DOHH2 (cell line): Measurements from ENCODE around the gene SSH2.

Experiments
- H3F3A ChIP-seq: fragments of 200-600 bp; sonication (generic), shearing (Covaris generic); 2 replicates; pipeline ENCODE4 v1.6.0; 2016; ENCODE audit warnings: antibody characterized with exemption, mild to moderate bottlenecking; ENCODE audit not compliant: control insufficient read depth, insufficient read depth
- H3K27ac ChIP-seq: fragments of 200-600 bp; sonication (generic); 2 replicates; pipeline ENCODE4 v1.5.1; 2014; ENCODE audit warnings: low read depth, mild to moderate bottlenecking, low read length, moderate library complexity
- H3K27me3 ChIP-seq: fragments of 200-600 bp; sonication (generic); 2 replicates; pipeline ENCODE4 v1.6.1; 2014; ENCODE audit warnings: mild to moderate bottlenecking, low read length, mixed read lengths; ENCODE audit not compliant: control insufficient read depth
- H3K36me3 ChIP-seq: fragments of 200-600 bp; sonication (generic); 2 replicates; pipeline ENCODE4 v1.6.1; 2014; ENCODE audit warnings: mild to moderate bottlenecking, low read length, moderate library complexity, mixed read lengths; ENCODE audit not compliant: control insufficient read depth
- H3K4me1 ChIP-seq: fragments of 200-600 bp; sonication (generic); 2 replicates; pipeline ENCODE4 v1.6.1; 2014; ENCODE audit warnings: mild to moderate bottlenecking, low read length, mixed read lengths; ENCODE audit not compliant: control insufficient read depth
- H3K4me2 ChIP-seq: fragments of 200-600 bp; sonication (generic); 2 replicates; pipeline ENCODE4 v1.6.0; 2014; ENCODE audit warnings: mild to moderate bottlenecking, low read length, moderate library complexity
- H3K4me3 ChIP-seq: fragments of 200-600 bp; sonication (generic); 2 replicates; pipeline ENCODE4 v1.5.1; 2014; ENCODE audit warnings: mild to moderate bottlenecking, low read length, mixed read lengths
- H3K79me2 ChIP-seq: fragments of 200-600 bp; sonication (generic); 2 replicates; pipeline ENCODE4 v1.6.1; 2014; ENCODE audit warnings: mild to moderate bottlenecking, low read length, mixed read lengths; ENCODE audit not compliant: control insufficient read depth
- H3K9me2 ChIP-seq: fragments of 200-600 bp; sonication (generic); replicated peaks from 2 replicates; pipeline ENCODE4 v1.6.1; 2014; ENCODE audit warnings: mild to moderate bottlenecking, low read length, mixed read lengths; ENCODE audit not compliant: control insufficient read depth
- H3K9me3 ChIP-seq: fragments of 200-600 bp; sonication (generic); 2 replicates; pipeline ENCODE4 v1.6.1; 2014; ENCODE audit warnings: antibody characterized with exemption, low read length, mixed read lengths; ENCODE audit not compliant: control insufficient read depth, insufficient read depth
- H4K20me1 ChIP-seq: fragments of 200-600 bp; sonication (generic); 2 replicates; pipeline ENCODE4 v1.6.0; 2014; ENCODE audit warnings: low read depth, mild to moderate bottlenecking, antibody characterized with exemption, low read length, moderate library complexity; ENCODE audit not compliant: control insufficient read depth, insufficient read depth
- EZH2phosphoT487 ChIP-seq: fragments of 200-600 bp; sonication (generic); IDR thresholded peaks from 2 replicates; pipeline ENCODE4 v1.6.1; 2017; ENCODE audit warnings: borderline replicate concordance, mild to moderate bottlenecking, antibody characterized with exemption, low read length, moderate library complexity, mixed read lengths
- TF ChIP-seq, protein P1 (sequence below): fragments of 200-600 bp; sonication (generic); IDR thresholded peaks from one replicate; pipeline ENCODE4 v1.5.1; 2014; ENCODE audit warnings: antibody characterized with exemption, mild to moderate bottlenecking, low read depth, low read length; ENCODE audit not compliant: poor library complexity, severe bottlenecking

The SSH2 gene

DNA sequence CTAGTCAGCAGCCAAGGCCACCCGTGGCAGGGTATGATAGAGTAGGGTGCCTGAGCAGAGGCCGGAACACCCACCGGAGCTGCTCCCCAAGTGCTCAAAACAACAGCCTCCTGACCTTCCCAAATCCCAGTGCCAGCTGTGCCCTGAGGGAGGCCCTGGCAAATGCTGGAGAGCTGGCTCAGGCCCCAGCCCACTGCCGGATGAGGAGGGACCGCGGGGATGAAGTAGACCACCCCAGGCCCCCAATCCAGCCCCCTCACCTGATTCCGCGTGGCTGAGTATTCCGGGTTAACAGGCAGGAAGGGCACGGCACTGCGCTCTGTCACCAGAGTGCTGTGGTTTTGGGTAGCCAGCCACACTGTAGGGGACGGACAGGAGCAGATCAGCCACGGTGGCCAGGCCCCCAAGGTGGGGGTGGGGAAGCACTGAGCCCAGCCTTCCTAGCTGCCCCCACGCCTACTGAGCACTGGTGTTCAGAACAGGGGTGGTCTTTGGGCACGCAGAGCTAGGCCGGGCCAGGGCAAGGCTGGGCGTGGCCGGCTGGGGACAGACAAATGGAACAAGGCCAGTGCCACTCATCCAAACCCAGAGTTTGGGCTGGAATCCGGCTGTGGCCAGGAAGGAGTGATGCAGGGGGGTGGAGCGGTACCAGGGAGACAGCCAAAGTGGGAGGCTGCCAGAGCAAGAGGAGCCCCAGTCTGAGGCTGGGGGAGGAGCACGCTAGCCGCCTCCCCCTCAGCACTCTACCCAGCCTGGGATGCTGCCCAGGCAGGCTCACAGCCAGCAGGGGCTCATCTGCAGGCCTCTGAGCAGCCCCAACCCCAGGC, 352.4 kb downstream of the SSH2 start:
- no peak overlapping the region for H3K4me3 ChIP-seq
- no peaks in the 10 kb centered on the region for H3K9me3 ChIP-seq
- no peak overlapping the region for H3K27ac ChIP-seq
- H3K36me3 ChIP-seq, result peaks cover 90% of the 10 kb centered on the region
- H3K79me2 ChIP-seq, result peaks cover 1% of the 10 kb centered on the region; the same call in 1 of the 2 replicates
- TF ChIP-seq, protein P1, sequence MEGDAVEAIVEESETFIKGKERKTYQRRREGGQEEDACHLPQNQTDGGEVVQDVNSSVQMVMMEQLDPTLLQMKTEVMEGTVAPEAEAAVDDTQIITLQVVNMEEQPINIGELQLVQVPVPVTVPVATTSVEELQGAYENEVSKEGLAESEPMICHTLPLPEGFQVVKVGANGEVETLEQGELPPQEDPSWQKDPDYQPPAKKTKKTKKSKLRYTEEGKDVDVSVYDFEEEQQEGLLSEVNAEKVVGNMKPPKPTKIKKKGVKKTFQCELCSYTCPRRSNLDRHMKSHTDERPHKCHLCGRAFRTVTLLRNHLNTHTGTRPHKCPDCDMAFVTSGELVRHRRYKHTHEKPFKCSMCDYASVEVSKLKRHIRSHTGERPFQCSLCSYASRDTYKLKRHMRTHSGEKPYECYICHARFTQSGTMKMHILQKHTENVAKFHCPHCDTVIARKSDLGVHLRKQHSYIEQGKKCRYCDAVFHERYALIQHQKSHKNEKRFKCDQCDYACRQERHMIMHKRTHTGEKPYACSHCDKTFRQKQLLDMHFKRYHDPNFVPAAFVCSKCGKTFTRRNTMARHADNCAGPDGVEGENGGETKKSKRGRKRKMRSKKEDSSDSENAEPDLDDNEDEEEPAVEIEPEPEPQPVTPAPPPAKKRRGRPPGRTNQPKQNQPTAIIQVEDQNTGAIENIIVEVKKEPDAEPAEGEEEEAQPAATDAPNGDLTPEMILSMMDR, result no peak
- no peak for TF ChIP-seq EZH2phosphoT487
- H3K9me2 ChIP-seq, result no peaks in the 10 kb centered on the region
- peaks cover 25% of the 10 kb centered on the region for H3K4me1 ChIP-seq
- H3K27me3 ChIP-seq, result no peaks in the 10 kb centered on the region
- no peak overlapping the region for H3K4me2 ChIP-seq
- no peaks in the 10 kb centered on the region for H3F3A ChIP-seq
- H4K20me1 ChIP-seq, result no peaks in the 10 kb centered on the region

DNA sequence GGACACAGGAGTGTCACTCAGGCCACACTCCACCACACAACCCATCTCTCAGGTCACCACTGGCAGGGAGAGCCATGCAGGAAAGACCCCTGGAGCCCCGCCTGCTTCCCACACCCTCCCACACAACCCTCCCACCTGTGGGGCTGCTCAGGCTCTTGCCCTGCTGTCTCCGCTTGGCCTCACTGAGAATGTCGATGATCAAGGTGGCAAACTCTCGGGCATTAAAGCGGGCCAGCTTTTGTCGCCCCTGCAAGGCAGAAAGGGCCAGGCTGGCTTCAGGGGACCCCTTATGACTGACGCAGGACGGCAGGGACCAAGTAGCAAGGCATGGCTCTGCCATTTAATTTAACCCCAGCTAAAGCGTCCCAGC, 353.0 kb downstream of the SSH2 start:
- Histone ChIP-seq H3K9me3 (no peaks in the 10 kb centered on the region), H3K9me2 (no peaks in the 10 kb centered on the region), H4K20me1 (no peaks in the 10 kb centered on the region), H3K4me2 (no peak overlapping the region), H3K4me1 (peaks cover 25% of the 10 kb centered on the region), H3K36me3 (peaks cover 88% of the 10 kb centered on the region), H3K4me3 (no peak overlapping the region), H3F3A (no peaks in the 10 kb centered on the region), H3K79me2 (no peaks in the 10 kb centered on the region), H3K27me3 (no peaks in the 10 kb centered on the region), H3K27ac (no peak overlapping the region)
- TF ChIP-seq, protein P1, result no peak
- no peak for TF ChIP-seq EZH2phosphoT487

DNA sequence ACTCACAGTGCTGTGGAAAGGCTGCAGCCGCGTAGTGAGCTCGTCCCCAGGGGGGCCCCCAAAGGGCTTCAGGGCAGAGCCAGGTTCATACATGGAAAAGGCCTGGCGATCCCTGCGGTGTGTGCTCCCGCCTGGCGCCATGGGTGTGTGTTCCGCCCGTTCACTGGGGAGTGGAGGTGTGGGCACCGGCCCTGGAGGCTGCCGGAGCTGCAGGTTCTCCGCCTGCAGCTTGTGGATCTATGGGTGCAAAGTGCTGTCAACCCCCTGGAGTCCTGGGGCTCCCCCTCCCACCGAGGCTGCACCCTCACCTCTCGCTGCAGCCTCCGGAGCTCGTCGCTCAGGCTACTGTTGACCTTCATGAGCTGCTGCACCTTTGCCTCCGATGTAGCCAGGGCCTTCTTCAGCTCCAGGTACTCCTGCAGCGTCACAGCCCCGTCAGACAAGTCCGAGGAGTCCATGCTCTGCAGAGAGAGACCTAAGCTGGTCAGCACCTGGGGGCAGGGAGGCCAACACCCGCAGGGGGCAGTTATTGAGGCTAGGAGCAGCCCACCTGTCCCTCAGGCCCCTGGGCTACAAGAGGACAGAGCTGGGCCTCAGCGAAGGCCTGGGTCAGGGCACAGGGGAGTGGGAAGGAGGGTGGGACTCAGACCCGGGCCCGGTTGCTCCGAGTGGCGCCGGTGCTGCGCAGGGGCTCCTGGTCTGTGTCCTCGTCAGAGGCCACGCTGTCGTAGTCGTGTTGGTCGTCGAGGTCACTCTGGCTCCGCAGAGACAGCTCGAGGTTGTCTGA, 353.6 kb downstream of the SSH2 start:
- no peaks in the 10 kb centered on the region for H3K9me2 ChIP-seq
- H3K4me1 ChIP-seq, result peaks cover 25% of the 10 kb centered on the region
- H3K27me3 ChIP-seq, result no peaks in the 10 kb centered on the region
- H3K4me3 ChIP-seq, result no peak overlapping the region
- H3K27ac ChIP-seq, result no peak overlapping the region
- H3K79me2 ChIP-seq, result no peaks in the 10 kb centered on the region
- no peaks in the 10 kb centered on the region for H3F3A ChIP-seq
- no peaks in the 10 kb centered on the region for H4K20me1 ChIP-seq
- H3K9me3 ChIP-seq, result no peaks in the 10 kb centered on the region
- TF ChIP-seq, protein P1, result no peak
- TF ChIP-seq EZH2phosphoT487, result no peak
- peaks cover 89% of the 10 kb centered on the region for H3K36me3 ChIP-seq
- H3K4me2 ChIP-seq, result no peak overlapping the region
